SK-N-SH (cell line): ENCODE measurements around the gene ARHGAP10.

Experiments used
- EP300 ChIP-seq, 2 experiments: IDR thresholded peaks; 2 replicates each; pipeline versions ENCODE4 v1.4.0 to v1.6.1; 2012; ENCODE audit warnings: borderline replicate concordance in 1 of 2, low read depth in 1 of 2, low read length in 1 of 2
- GABPA ChIP-seq: IDR thresholded peaks from 2 replicates; pipeline ENCODE4 v1.4.0; 2012; ENCODE audit warnings: low read depth, mild to moderate bottlenecking
- JUND ChIP-seq: IDR thresholded peaks from 2 replicates; pipeline ENCODE4 v1.4.0; 2012
- MEF2A ChIP-seq: IDR thresholded peaks from 2 replicates; pipeline ENCODE4 v1.4.0; 2012; ENCODE audit warnings: low read depth, borderline replicate concordance
- POLR2AphosphoS5 ChIP-seq: IDR thresholded peaks from 2 replicates; pipeline ENCODE4 v1.6.1; 2012; ENCODE audit warnings: low read depth, low read length
- TCF12 ChIP-seq: IDR thresholded peaks from 2 replicates; pipeline ENCODE4 v1.4.0; 2012
- TEAD4 ChIP-seq: IDR thresholded peaks from 2 replicates; pipeline ENCODE4 v1.4.0; 2012; ENCODE audit warnings: mild to moderate bottlenecking, borderline replicate concordance; ENCODE audit not compliant: insufficient read depth
- YY1 ChIP-seq: IDR thresholded peaks from 2 replicates; pipeline ENCODE4 v1.4.0; 2012; ENCODE audit warnings: low read depth, mild to moderate bottlenecking
- TF ChIP-seq, protein P1 (sequence below): fragments of 200-600 bp; sonication (generic); IDR thresholded peaks from 2 replicates; pipeline ENCODE4 v1.6.1; 2017; ENCODE audit warnings: antibody characterized with exemption, mild to moderate bottlenecking, moderate library complexity
- TF ChIP-seq, protein P2 (sequence below): IDR thresholded peaks from 2 replicates; pipeline ENCODE4 v1.4.0; 2012; ENCODE audit warnings: low read depth

DNA sequence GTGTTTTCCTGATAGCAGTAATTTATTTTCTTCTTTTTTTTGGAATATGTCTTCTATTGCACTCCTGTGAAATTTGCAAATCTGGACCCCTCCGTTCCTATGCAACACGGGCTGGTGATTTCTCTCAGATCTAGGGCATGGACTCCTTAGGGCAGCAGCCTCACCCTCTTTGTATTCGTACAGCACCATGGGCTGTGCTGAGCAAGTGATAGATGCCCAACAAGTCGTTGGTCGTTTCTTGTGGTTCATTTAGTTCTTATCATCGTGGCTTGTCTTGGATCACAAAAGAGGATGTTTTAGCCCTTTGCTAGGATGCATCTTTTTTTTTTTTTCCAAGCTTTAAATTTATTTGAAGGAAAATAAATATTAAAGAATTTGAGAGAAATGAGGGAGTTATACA is 82.1 kb downstream of the ARHGAP10 start:
- TF ChIP-seq EP300 (IDR thresholded peaks at IDR 0.05; ENCODE audit: borderline replicate concordance in 1 of 2, low read depth in 1 of 2, low read length in 1 of 2) (no peak), POLR2AphosphoS5 (no peak), JUND (no peak), TEAD4 (no peak), GABPA (no peak), YY1 (no peak), TCF12 (no peak), MEF2A (no peak)
- TF ChIP-seq, protein P1, sequence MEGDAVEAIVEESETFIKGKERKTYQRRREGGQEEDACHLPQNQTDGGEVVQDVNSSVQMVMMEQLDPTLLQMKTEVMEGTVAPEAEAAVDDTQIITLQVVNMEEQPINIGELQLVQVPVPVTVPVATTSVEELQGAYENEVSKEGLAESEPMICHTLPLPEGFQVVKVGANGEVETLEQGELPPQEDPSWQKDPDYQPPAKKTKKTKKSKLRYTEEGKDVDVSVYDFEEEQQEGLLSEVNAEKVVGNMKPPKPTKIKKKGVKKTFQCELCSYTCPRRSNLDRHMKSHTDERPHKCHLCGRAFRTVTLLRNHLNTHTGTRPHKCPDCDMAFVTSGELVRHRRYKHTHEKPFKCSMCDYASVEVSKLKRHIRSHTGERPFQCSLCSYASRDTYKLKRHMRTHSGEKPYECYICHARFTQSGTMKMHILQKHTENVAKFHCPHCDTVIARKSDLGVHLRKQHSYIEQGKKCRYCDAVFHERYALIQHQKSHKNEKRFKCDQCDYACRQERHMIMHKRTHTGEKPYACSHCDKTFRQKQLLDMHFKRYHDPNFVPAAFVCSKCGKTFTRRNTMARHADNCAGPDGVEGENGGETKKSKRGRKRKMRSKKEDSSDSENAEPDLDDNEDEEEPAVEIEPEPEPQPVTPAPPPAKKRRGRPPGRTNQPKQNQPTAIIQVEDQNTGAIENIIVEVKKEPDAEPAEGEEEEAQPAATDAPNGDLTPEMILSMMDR, result no peak
- TF ChIP-seq, protein P2, sequence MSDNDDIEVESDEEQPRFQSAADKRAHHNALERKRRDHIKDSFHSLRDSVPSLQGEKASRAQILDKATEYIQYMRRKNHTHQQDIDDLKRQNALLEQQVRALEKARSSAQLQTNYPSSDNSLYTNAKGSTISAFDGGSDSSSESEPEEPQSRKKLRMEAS, result no peak
